Smooth muscle cell (in vitro differentiated cells): ENCODE results near the gene ZRSR2. TPM values are rescaled to one million over a fixed set of nuclear protein-coding genes. Genes with fewer than 3 reads are reported as not detected.
"Not testable (repeated sequence)": the region's sequence is repeated elsewhere in the genome, so short reads cannot be mapped to it uniquely, and the experiment has no call there.

ENCODE experiments used
- DNase-seq: peaks from one replicate; lab custom pipeline; 2025; ENCODE audit not compliant: unreplicated experiment; lab: John Stamatoyannopoulos, UW
- H2AFZ ChIP-seq: fragments of 200-600 bp; sonication (generic); 2 replicates; pipeline ENCODE4 v1.6.0; 2016; ENCODE audit warnings: antibody characterized with exemption, low read depth, mild to moderate bottlenecking
- H3F3A ChIP-seq: fragments of 200-600 bp; sonication (generic); 2 replicates; pipeline ENCODE4 v1.6.0; 2017; ENCODE audit warnings: antibody characterized with exemption, low read depth
- H3K27ac ChIP-seq: fragments of 200-600 bp; sonication (generic); 2 replicates; pipeline ENCODE4 v1.5.1; 2016; ENCODE audit warnings: low read depth, mild to moderate bottlenecking
- H3K27me3 ChIP-seq: fragments of 200-600 bp; sonication (generic); 2 replicates; pipeline ENCODE4 v1.6.1; 2016; ENCODE audit warnings: low read depth, mild to moderate bottlenecking
- H3K36me3 ChIP-seq: fragments of 200-600 bp; sonication (generic); 2 replicates; pipeline ENCODE4 v1.5.1; 2016; ENCODE audit warnings: low read depth
- H3K4me1 ChIP-seq: fragments of 200-600 bp; sonication (generic); 2 replicates; pipeline ENCODE4 v1.5.1; 2016; ENCODE audit warnings: low read depth
- H3K4me2 ChIP-seq: fragments of 200-600 bp; sonication (generic); 2 replicates; pipeline ENCODE4 v1.6.0; 2016; ENCODE audit warnings: mild to moderate bottlenecking
- H3K4me3 ChIP-seq: fragments of 200-600 bp; sonication (generic); 2 replicates; pipeline ENCODE4 v1.5.1; 2016; ENCODE audit warnings: mild to moderate bottlenecking
- H3K79me2 ChIP-seq: fragments of 200-600 bp; sonication (generic); 2 replicates; pipeline ENCODE4 v1.6.0; 2016; ENCODE audit warnings: low read depth, mild to moderate bottlenecking
- H3K9ac ChIP-seq: fragments of 200-600 bp; sonication (generic); 2 replicates; pipeline ENCODE4 v1.6.0; 2016; ENCODE audit warnings: low read depth
- H3K9me3 ChIP-seq: fragments of 200-600 bp; sonication (generic); replicated peaks from 2 replicates; pipeline ENCODE4 v1.5.1; 2016; ENCODE audit warnings: low read depth
- H4K20me1 ChIP-seq: fragments of 200-600 bp; sonication (generic); 2 replicates; pipeline ENCODE4 v1.6.0; 2016; ENCODE audit warnings: low read depth
- WGBS: methylation state at CpG from one replicate; pipeline ENCODE4 v1.1.7; 2016; ENCODE audit warnings: low lambda C conversion rate; 5-methylcytosine and 5-hydroxymethylcytosine counted together
- polyA plus RNA-seq: library from polyadenylated mRNA; unstranded; fragments of >200 nt; fragmentation: Nextera tagmentation; extraction: Ambion mirVana; gene quantifications from 2 replicates; pipeline ENCODE4 v1.2.1, GENCODE V29; 2016
- total RNA-seq: library from RNA; depleted of rRNA; stranded (reverse); fragments of >200 nt; gene quantifications from 2 replicates; pipeline ENCODE4 v1.2.3, GENCODE V29; 2014
- TF ChIP-seq, protein P1 (sequence below): fragments of 200-600 bp; sonication (generic); IDR thresholded peaks from 2 replicates; pipeline ENCODE4 v1.5.1; 2017; ENCODE audit warnings: borderline replicate concordance, mild to moderate bottlenecking, antibody characterized with exemption; ENCODE audit not compliant: insufficient read depth, poor library complexity, severe bottlenecking

Gene ZRSR2
- total and polyA plus RNA-seq, 2 experiments from 2014 or later, result 7.1 to 23.9 TPM

- WGBS, result 83% methylated on average over 1 of the region's 1 CpG
- no peak overlapping the region for H3K27ac ChIP-seq
Observed at GRCh38 chrX:15829217-15829616, 38.9 kb downstream of the ZRSR2 start.

DNA sequence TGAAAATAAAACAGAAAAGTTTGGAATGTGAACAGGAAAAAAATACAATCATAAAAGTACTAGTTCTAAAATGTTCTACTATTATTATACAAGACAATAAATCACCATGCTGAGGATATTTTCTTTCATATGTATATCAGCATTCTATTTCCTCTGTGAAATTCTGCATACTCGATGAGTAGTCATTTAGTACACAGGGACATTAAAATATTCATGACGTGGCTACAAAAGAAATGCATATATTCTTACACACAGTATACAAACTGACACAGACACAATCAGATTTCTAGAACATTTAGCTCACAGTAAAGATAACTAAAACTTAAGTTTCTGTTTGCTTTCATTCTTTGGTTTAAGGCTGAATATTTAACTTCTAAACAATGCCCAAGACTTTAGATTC lies 41.1 kb downstream of the ZRSR2 start:
- WGBS, result 100% methylated on average over 1 of the region's 2 CpGs
- H3F3A ChIP-seq, result peaks cover 13% of the 10 kb centered on the region

More at GRCh38 chrX:15829217-15829616, 38.9 kb downstream of the ZRSR2 start:
- H3K79me2 ChIP-seq, result peaks cover 9% of the 10 kb centered on the region
- no peaks in the 10 kb centered on the region for H3K27me3 ChIP-seq
- TF ChIP-seq, protein P1, sequence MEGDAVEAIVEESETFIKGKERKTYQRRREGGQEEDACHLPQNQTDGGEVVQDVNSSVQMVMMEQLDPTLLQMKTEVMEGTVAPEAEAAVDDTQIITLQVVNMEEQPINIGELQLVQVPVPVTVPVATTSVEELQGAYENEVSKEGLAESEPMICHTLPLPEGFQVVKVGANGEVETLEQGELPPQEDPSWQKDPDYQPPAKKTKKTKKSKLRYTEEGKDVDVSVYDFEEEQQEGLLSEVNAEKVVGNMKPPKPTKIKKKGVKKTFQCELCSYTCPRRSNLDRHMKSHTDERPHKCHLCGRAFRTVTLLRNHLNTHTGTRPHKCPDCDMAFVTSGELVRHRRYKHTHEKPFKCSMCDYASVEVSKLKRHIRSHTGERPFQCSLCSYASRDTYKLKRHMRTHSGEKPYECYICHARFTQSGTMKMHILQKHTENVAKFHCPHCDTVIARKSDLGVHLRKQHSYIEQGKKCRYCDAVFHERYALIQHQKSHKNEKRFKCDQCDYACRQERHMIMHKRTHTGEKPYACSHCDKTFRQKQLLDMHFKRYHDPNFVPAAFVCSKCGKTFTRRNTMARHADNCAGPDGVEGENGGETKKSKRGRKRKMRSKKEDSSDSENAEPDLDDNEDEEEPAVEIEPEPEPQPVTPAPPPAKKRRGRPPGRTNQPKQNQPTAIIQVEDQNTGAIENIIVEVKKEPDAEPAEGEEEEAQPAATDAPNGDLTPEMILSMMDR, result no peak
- peaks cover 9% of the 10 kb centered on the region for H3K4me1 ChIP-seq
- peaks cover 19% of the 10 kb centered on the region for H3F3A ChIP-seq
- no peak overlapping the region for H3K9ac ChIP-seq
- H3K36me3 ChIP-seq, result peaks cover 7% of the 10 kb centered on the region
- H3K4me3 ChIP-seq, result no peak overlapping the region
- no peaks in the 10 kb centered on the region for H3K9me3 ChIP-seq
- H4K20me1 ChIP-seq, result peaks cover 13% of the 10 kb centered on the region
- DNase-seq, result no peak
- H2AFZ ChIP-seq, result no peak overlapping the region
- H3K4me2 ChIP-seq, result no peak overlapping the region

DNA sequence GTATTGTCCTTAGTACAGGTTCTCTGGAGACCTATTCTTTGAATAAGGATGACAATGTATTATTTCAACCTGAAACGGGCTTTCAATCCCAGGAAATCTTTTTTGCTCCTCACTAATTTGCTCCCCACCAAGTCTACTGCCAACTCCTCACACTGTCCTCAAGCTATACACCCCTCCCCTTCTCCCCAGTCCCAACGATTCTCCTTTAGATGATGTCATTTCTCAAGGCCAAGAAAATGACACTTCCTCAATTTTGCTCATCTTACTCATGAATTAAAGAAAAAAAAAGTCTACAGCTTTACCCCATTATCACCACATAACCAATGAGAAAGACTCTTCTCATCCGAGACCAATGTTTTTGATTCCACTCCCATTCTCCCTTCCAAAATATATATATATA lies 43.8 kb downstream of the ZRSR2 start:
- TF ChIP-seq, protein P1, result no peak
- H2AFZ ChIP-seq, result no peak overlapping the region
- no peak overlapping the region for H3K9ac ChIP-seq
- no peak overlapping the region for H3K4me2 ChIP-seq
- no peak overlapping the region for H3K27ac ChIP-seq
- no peak overlapping the region for H3K4me3 ChIP-seq
- no peak for DNase-seq
- H3K9me3 ChIP-seq, result no peaks in the 10 kb centered on the region
- WGBS, result 81% methylated on average over 3 of the region's 3 CpGs
- H4K20me1 ChIP-seq, result peaks cover 34% of the 10 kb centered on the region
- H3K4me1 ChIP-seq, result peaks cover 16% of the 10 kb centered on the region
- peaks cover 47% of the 10 kb centered on the region for H3K79me2 ChIP-seq
- H3F3A ChIP-seq, result no peaks in the 10 kb centered on the region
- no peaks in the 10 kb centered on the region for H3K36me3 ChIP-seq
- no peaks in the 10 kb centered on the region for H3K27me3 ChIP-seq

More for the DNA sequence above, 41.1 kb downstream of the ZRSR2 start:
- peaks cover 28% of the 10 kb centered on the region for H4K20me1 ChIP-seq
- H3K9ac ChIP-seq, H3K36me3 ChIP-seq, H3K27me3 ChIP-seq, H2AFZ ChIP-seq, H3K27ac ChIP-seq, H3K9me3 ChIP-seq, H3K4me2 ChIP-seq, DNase-seq, H3K4me3 ChIP-seq: not testable (repeated sequence)
- H3K4me1 ChIP-seq, result peaks cover 16% of the 10 kb centered on the region
- peaks cover 23% of the 10 kb centered on the region for H3K79me2 ChIP-seq

DNA sequence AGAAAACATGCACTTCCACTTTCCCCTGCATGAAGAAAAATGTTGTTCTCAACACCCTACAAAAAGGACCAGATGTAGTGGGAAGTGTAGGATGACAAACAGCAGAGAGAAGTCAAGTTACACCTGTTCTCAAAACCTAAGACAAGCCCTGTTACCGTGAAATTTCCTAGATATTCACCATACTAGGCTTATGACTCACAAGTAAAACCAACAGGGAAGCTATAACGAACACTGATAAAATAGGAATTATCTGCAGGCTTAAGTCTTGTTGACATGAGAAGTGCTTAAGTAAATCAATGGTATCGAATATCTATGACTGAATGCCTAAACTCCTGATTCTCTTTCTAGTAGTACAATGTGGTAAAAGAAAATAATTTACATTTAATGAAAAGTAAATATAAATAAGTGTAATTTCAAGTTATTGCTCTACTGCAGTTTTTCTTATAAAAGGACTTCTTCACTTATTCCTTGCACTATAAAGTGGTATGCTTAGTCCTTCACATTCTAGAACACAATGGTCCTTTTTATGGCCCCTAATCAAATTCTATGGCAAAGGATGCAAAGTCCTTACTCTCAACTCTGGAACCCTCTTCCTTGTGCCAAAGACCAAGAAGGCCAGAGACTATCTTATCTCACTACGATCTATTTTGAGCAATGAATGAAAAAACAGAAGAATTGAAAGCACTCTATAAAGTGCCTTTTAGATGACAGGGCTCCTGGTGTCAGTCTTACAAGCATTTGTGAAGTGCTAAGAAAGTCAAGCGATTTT lies 44.7 kb downstream of the ZRSR2 start:
- no peaks in the 10 kb centered on the region for H3F3A ChIP-seq
- H3K4me1 ChIP-seq, result peaks cover 16% of the 10 kb centered on the region
- 38% methylated on average over 5 of the region's 5 CpGs for WGBS
- no peak overlapping the region for H2AFZ ChIP-seq
- no peaks in the 10 kb centered on the region for H3K9me3 ChIP-seq
- peaks cover 34% of the 10 kb centered on the region for H4K20me1 ChIP-seq
- no peaks in the 10 kb centered on the region for H3K27me3 ChIP-seq
- H3K4me2 ChIP-seq, result no peak overlapping the region
- no peak for DNase-seq
- TF ChIP-seq, protein P1, result no peak
- no peak overlapping the region for H3K4me3 ChIP-seq
- peaks cover 52% of the 10 kb centered on the region for H3K79me2 ChIP-seq
- no peak overlapping the region for H3K27ac ChIP-seq
- H3K36me3 ChIP-seq, result no peaks in the 10 kb centered on the region
- no peak overlapping the region for H3K9ac ChIP-seq
